Liver (tissue), 9 donors: ENCODE measurements around the gene THRB. TPM values are rescaled to one million over a fixed set of nuclear protein-coding genes. Genes with fewer than 3 reads are reported as not detected.

ENCODE experiments used
- DNase-seq: peaks from one replicate; pipeline ENCODE4 v3.0.0-alpha.2; 2017; ENCODE audit warnings: low spot score
- H3K27ac ChIP-seq, 2 donors: one replicate each; pipeline ENCODE4 v1.7.0; 2013; ENCODE audit warnings: inconsistent platforms in 2 of 2, low read length in 2 of 2, control low read depth in 1 of 2, low read depth in 1 of 2, mild to moderate bottlenecking in 1 of 2
- H3K27me3 ChIP-seq, 4 donors: one replicate each; pipeline versions ENCODE4 v1.6.1 to v1.7.0; 2013; ENCODE audit warnings: low read length in 3 of 4, inconsistent platforms in 1 of 4, mild to moderate bottlenecking in 1 of 4, moderate library complexity in 1 of 4; ENCODE audit not compliant: control insufficient read depth in 4 of 4, insufficient read depth in 4 of 4
- H3K36me3 ChIP-seq, 4 donors: one replicate each; pipeline versions ENCODE4 v1.6.1 to v1.7.0; 2013; ENCODE audit warnings: low read length in 3 of 4, mild to moderate bottlenecking in 3 of 4, low read depth in 1 of 4, moderate library complexity in 1 of 4; ENCODE audit not compliant: control insufficient read depth in 4 of 4, insufficient read depth in 3 of 4
- H3K4me1 ChIP-seq, 4 donors: one replicate each; pipeline versions ENCODE4 v1.6.1 to v1.7.0; 2013; ENCODE audit warnings: low read length in 3 of 4, mild to moderate bottlenecking in 3 of 4, moderate library complexity in 1 of 4; ENCODE audit not compliant: control insufficient read depth in 4 of 4, insufficient read depth in 4 of 4
- H3K4me3 ChIP-seq, 3 donors: one replicate each; pipeline versions ENCODE4 v1.6.1 to v1.7.0; 2013; ENCODE audit warnings: low read length in 3 of 3, control low read depth in 1 of 3, low read depth in 1 of 3, mild to moderate bottlenecking in 1 of 3
- H3K9ac ChIP-seq, 2 donors: one replicate each; pipeline ENCODE4 v1.7.0; 2013; ENCODE audit warnings: low read length in 2 of 2, mild to moderate bottlenecking in 2 of 2, moderate library complexity in 2 of 2, control low read depth in 1 of 2, low read depth in 1 of 2
- H3K9me3 ChIP-seq, 4 donors: one replicate each; pipeline versions ENCODE4 v1.6.1 to v1.7.0; 2013; ENCODE audit warnings: low read length in 3 of 4; ENCODE audit not compliant: control insufficient read depth in 4 of 4
- ATF3 ChIP-seq: IDR thresholded peaks from 2 replicates; pipeline ENCODE4 v1.6.1; 2016; ENCODE audit warnings: antibody characterized with exemption
- CTCF ChIP-seq: fragments of 150-350 bp; IDR thresholded peaks from 2 replicates; pipeline ENCODE4 v1.5.1; 2017; ENCODE audit warnings: improper control_type of control experiment, low read depth, low read length; ENCODE audit not compliant: missing input control
- FOXA1 ChIP-seq: IDR thresholded peaks from 2 replicates; pipeline ENCODE4 v1.6.1; 2016; ENCODE audit warnings: antibody characterized with exemption
- FOXA2 ChIP-seq: IDR thresholded peaks from 2 replicates; pipeline ENCODE4 v1.6.1; 2016; ENCODE audit warnings: antibody characterized with exemption
- HNF4A ChIP-seq, 2 donors: conservative IDR thresholded peaks; 2 replicates each; pipeline ENCODE4 v1.6.1; 2016; ENCODE audit warnings: antibody characterized with exemption in 2 of 2, mild to moderate bottlenecking in 2 of 2
- JUND ChIP-seq, 2 donors: IDR thresholded peaks; 2 replicates each; pipeline ENCODE4 v1.6.1; 2016; ENCODE audit warnings: antibody characterized with exemption in 2 of 2
- MAX ChIP-seq: IDR thresholded peaks from 2 replicates; pipeline ENCODE4 v1.6.1; 2016; ENCODE audit warnings: antibody characterized with exemption
- NR2F2 ChIP-seq: IDR thresholded peaks from 2 replicates; pipeline ENCODE4 v1.6.1; 2016; ENCODE audit warnings: antibody characterized with exemption
- RAD21 ChIP-seq, 2 donors: IDR thresholded peaks; 2 replicates each; pipeline ENCODE4 v1.6.1; 2016; ENCODE audit warnings: antibody characterized with exemption in 2 of 2, mild to moderate bottlenecking in 2 of 2
- RXRA ChIP-seq, 2 donors: IDR thresholded peaks; 2 replicates each; pipeline ENCODE4 v1.6.1; 2017 to 2018; ENCODE audit warnings: antibody characterized with exemption in 2 of 2, mild to moderate bottlenecking in 1 of 2
- TAF1 ChIP-seq: conservative IDR thresholded peaks from 2 replicates; pipeline ENCODE4 v1.6.1; 2016; ENCODE audit warnings: antibody characterized with exemption, mild to moderate bottlenecking
- ZBTB33 ChIP-seq: IDR thresholded peaks from 2 replicates; pipeline ENCODE4 v1.6.1; 2016; ENCODE audit warnings: antibody characterized with exemption
- WGBS: extraction: QIAGEN DNeasy Blood & Tissue Kit; methylation state at CpG from one replicate; pipeline ENCODE4 v1.1.7; 2013; 5-methylcytosine and 5-hydroxymethylcytosine counted together
- polyA plus RNA-seq, 2 donors: library from polyadenylated mRNA; stranded (reverse) in 1 of 2; unstranded in 1 of 2; fragments of 200-250 nt in 1 of 2; fragments of >200 nt in 1 of 2; fragmentation: Nextera tagmentation in 1 of 2; extraction: Ambion mirVana in 1 of 2; gene quantifications; one replicate each; pipeline versions ENCODE4 v1.2.1 to v1.2.3, GENCODE V29; 2013 to 2015
- total RNA-seq, 2 donors: library from RNA; depleted of rRNA; stranded (reverse); fragments of >200 nt; gene quantifications; one replicate each; pipeline ENCODE4 v1.2.3, GENCODE V29; 2014
- donor health status: healthy.
- donor health status: healthy.
- donor health status: healthy.
- donor health status: healthy.
- donor health status: healthy.

Gene THRB
- total and polyA plus RNA-seq, 4 donors = 5.9 to 23.9 (median 9.3) TPM

- TF ChIP-seq HNF4A (conservative IDR thresholded peaks at IDR 0.05) (no peak), JUND (IDR thresholded peaks at IDR 0.05) (no peak), FOXA2 (no peak), RAD21 (IDR thresholded peaks at IDR 0.05) (no peak), ZBTB33 (no peak)
These were observed 12.4 kb downstream of the THRB start (continued) for GRCh38 chr3:24482096-24482705.

GRCh38 chr3:24481193-24481592 lies 13.5 kb downstream of the THRB start:
- Histone ChIP-seq H3K4me3 (no peak overlapping the region), H3K27me3 (no peaks in the 10 kb centered on the region), H3K27ac (no peak overlapping the region), H3K4me1 (peaks cover 5 to 27% (median 24%) of the 10 kb centered on the region in 4 donors), H3K36me3 (peaks cover 0 to 3% (median 0%) of the 10 kb centered on the region in 4 donors), H3K9ac (no peak overlapping the region), H3K9me3 (no peaks in the 10 kb centered on the region)
- TF ChIP-seq FOXA1 (no peak), CTCF (no peak), ATF3 (no peak), TAF1 (no peak), FOXA2 (no peak)
- DNase-seq = no peak
- 80% methylated on average over 5 of the region's 5 CpGs for WGBS

- Histone ChIP-seq H3K9me3 (no peaks in the 10 kb centered on the region), H3K27ac (peak overlapping the region in 1 of 2 donors; percentile 63), H3K4me3 (no peak overlapping the region), H3K9ac (no peak overlapping the region), H3K36me3 (peaks cover 0 to 3% (median 0%) of the 10 kb centered on the region in 4 donors), H3K4me1 (peaks cover 5 to 22% (median 21%) of the 10 kb centered on the region in 4 donors), H3K27me3 (no peaks in the 10 kb centered on the region)
- TF ChIP-seq RXRA (IDR thresholded peaks at IDR 0.05) (peak in 1 of 2 donors; percentile 30), ZBTB33 (no peak), MAX (peak; percentile 7), NR2F2 (no peak)
- DNase-seq = no peak
These were observed 14.2 kb downstream of the THRB start for GRCh38 chr3:24480497-24480896.
